ENCODE measurements around the gene IGF2R.
"Not testable (repeated sequence)": the region's sequence is repeated elsewhere in the genome, so short reads cannot be mapped to it uniquely, and the experiment has no call there.

Gene IGF2R

DNA sequence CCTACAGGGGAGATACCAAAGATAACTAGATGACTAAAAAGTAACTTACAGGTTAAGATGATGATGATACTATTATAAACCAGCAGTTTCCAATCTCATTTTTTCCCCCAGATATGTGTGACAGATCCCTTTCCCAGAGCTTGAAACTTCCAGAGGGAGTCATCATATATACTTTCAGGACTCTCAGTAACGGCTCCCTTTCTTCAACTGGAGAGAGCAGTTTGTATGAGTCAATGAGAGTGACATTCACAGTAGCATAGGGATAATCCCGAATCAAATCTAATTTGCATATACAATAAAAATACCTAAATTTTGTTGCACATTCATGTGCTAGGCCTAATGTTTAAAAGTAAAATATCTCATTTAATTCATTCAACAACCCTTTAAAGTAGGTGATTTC, 29.7 kb downstream of the IGF2R start:
- no peak for DNase-seq (ENCODE audit: low spot score)

DNA sequence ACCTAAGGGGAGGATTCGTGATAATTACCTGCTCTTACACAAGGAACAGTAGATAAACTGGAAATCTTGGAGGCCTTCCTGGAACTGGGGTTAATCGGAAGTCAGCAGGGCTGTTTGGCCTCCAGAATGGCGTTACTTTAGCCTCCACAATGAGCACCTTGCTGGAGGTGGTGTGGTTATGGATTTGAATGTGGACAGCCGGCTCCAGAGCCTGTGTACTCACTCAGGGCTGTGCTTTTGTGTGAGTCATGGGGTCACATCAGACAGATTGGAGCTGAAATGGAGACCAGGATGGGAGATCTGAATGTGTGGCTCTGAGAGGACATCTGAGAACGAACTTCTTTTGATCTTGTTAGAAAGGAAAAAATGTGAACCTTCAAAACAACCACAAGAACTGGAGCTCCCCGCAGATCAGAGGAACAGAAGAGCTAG, 30.4 kb downstream of the IGF2R start:
- no peak for DNase-seq (ENCODE audit: low spot score)

- DNase-seq (ENCODE audit: low spot score), result no peak
These were observed 31.4 kb downstream of the IGF2R start for GRCh38 chr6:160000280-160000704.

DNA sequence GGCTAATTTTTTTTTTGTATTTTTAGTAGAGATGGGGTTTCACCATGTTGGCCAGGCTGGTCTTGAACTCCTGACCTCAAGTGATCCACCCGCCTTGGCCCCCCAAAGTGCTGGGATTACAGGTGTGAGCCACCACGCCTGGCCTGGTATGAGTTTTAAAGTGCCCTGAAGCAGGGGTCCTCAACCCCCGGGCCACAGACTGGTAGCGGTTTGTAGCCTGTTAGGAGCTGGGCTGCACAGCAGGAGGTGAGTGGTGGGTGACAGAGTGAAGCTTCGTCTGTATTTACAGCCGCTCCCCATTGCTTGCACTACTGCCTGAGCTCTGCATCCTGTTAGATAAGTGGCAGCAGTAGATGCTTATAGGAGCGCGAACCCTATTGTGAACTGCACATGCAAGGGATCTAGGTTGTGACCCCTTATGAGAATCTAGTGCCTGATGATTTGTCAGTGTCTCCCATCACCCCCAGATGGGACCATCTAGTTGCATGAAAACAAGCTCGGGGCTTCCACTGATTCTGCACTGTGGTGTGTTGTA, 32.1 kb downstream of the IGF2R start:
- DNase-seq (ENCODE audit: low spot score), result not testable (repeated sequence)

DNA sequence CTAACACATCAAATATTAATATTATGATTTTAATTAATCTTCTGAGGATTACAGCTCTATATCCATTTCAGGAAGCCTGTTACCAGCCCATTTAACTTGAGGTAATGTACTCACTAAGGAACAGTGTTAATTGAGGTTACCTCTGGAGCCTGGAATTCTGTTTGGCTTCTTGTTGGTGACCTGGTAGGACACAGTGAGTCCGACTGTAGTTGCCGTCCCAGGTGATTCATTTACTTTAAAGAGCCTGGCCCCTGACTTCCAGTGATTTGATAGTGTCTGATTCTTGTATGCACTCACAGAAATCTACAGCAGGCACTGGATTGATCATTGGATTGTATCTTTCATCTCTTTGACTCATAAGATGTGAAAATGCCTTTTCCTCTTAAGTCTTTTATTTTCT, 34.0 kb downstream of the IGF2R start:
- no peak for DNase-seq (ENCODE audit: low spot score)

DNA sequence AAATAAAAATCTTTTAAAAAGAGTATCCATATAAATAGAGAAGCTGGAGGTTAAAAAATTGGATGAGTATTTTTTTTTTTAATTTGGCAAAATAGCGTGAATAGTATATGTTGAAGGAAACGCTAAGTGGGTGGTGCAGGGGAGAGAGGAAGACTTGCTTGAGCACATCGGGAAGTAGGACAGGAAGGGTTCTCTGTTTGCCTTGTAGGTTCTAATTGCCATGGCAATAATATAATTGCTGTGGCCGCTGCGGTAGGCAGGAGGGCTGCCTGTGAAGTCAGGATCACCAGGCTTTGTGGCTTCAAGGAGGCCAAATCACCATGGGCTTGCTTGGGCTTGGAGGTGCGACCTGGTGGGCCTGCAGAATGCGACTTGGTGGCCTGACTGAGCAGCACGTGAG, 35.1 kb downstream of the IGF2R start:
- DNase-seq (ENCODE audit: low spot score), result no peak

DNA sequence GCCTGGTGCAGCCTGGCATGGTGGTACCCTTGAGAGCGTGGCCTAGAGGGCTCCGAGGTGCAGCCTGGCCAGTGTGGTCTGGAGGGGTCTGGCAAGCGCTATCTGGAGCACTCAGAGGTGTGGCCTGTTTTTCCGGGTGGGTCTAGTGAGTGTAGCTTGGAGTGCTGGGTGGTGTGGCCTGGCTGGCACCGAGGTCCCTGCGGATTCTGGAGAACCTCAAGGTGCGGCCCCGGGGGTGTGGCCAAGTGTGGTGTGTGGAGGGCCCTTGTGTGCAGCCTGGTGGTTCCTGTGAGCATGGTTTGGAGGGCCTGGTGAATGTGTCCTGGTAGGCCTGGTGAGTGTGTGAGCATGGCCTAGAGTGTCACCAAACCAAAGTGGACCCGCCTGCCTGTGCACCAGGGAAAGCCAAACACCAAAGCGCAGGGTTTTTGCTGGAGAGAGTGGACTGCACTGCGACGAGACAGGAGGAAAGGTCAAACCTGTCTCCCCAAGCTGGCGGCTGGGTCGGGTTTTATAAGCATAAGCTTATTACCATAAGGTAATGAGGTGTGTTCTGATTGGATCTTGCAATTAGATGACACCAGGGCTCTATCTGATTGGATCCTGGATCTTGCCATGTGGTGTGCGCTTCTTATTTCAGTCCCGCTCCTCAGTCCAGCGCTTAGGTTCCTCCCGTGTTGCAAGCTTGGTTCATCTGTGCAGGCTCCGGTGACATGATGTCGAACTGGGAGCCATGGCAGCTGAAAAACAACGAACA, 35.7 kb downstream of the IGF2R start:
- no peak for DNase-seq (ENCODE audit: low spot score)

DNA sequence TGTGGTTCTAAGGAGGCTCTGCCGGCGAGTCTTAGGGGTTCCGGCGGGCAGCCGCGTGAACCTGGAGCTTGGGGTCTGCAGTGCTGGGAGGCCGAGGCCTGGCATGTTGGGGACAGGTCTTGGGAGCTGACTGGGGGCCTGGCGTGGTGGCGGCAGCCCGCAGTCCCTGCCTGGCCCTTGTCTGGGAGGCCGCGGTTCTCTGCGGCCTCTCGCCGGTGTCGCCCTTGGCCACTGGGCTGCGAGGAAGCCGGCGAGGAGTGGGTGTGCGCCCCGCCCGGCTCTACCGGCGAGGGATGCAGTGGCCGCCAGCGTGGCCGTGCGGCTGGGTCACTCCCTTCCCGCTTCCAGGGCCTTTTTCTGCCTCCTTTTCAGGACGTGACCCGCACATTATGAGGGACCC, 36.3 kb downstream of the IGF2R start:
- no peak for DNase-seq (ENCODE audit: low spot score)

- no peak for DNase-seq (ENCODE audit: low spot score)
These were observed 37.1 kb downstream of the IGF2R start for GRCh38 chr6:160005861-160006540.

- no peak for DNase-seq (ENCODE audit: low spot score)
These were observed 38.3 kb downstream of the IGF2R start for GRCh38 chr6:160007145-160007544.

GRCh38 chr6:160007611-160008010, 38.7 kb downstream of the IGF2R start:
- DNase-seq (ENCODE audit: low spot score), result no peak

DNA sequence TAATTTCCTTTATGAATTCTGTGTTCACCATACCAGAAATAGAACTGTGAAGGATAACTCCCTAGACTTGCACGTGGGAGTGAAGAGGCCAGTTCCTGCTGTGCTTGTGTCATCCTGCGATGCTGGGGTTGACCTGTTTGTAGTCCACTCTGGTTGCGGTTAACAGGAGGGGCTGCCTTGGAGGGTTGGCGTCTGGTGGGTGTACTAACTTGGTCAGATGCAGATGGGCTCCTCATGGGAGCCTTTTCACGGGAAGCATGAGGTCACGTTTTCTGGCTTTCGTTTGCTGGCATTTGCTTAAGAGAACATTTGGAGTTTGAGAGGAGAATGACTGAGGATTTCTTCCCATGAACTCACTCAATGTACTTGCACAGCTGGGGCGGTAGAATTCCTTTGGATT, 41.2 kb downstream of the IGF2R start:
- no peak for DNase-seq (ENCODE audit: low spot score)

GRCh38 chr6:160013987-160014868, 45.3 kb downstream of the IGF2R start:
- peak; percentile 27 for DNase-seq (ENCODE audit: low spot score)

DNA sequence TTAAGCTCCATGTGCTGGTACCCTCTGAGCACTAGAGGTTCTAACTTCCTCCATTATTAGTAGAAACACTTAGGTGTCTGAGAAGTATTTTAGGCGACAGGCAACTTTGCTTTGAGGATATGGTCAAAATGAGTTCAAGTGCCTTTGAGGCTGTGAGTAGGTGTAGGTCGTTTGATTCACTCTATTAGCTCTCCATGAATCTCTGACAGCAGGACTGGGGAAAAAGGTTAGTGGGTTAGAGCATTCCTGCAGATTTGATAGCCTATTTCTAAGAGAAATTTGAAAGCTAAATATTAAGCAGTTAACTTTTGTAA, 45.9 kb downstream of the IGF2R start:
- no peak for DNase-seq (ENCODE audit: low spot score)

- peak; percentile 25 for DNase-seq (ENCODE audit: low spot score)
These were observed 47.1 kb downstream of the IGF2R start for GRCh38 chr6:160015778-160016684.

GRCh38 chr6:160022101-160022500, 53.2 kb downstream of the IGF2R start:
- DNase-seq (ENCODE audit: low spot score), result no peak

- DNase-seq (ENCODE audit: low spot score), result no peak
These were observed 53.9 kb downstream of the IGF2R start for GRCh38 chr6:160022793-160023192.

GRCh38 chr6:160024152-160024551, 55.3 kb downstream of the IGF2R start:
- no peak for DNase-seq (ENCODE audit: low spot score)

DNA sequence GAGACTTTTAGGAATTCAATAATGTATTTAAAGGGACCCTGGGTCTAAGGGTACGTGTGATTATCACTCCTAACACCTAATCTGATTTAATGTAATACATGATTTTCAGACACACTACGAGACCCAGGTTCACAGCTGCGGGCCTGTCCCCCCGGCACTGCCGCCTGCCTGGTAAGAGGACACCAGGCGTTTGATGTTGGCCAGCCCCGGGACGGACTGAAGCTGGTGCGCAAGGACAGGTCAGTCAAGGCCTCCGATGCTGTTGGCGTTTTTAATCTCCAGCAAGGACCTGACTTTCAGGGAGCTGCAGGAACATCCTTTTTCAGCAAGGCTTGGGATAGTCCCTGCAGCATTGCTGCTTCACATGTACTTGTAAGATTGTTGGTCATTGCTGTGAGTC, 58.2 kb downstream of the IGF2R start:
- DNase-seq (ENCODE audit: low spot score), result no peak

- DNase-seq (ENCODE audit: low spot score), result no peak
These were observed 59.0 kb downstream of the IGF2R start for GRCh38 chr6:160027931-160028330.

DNA sequence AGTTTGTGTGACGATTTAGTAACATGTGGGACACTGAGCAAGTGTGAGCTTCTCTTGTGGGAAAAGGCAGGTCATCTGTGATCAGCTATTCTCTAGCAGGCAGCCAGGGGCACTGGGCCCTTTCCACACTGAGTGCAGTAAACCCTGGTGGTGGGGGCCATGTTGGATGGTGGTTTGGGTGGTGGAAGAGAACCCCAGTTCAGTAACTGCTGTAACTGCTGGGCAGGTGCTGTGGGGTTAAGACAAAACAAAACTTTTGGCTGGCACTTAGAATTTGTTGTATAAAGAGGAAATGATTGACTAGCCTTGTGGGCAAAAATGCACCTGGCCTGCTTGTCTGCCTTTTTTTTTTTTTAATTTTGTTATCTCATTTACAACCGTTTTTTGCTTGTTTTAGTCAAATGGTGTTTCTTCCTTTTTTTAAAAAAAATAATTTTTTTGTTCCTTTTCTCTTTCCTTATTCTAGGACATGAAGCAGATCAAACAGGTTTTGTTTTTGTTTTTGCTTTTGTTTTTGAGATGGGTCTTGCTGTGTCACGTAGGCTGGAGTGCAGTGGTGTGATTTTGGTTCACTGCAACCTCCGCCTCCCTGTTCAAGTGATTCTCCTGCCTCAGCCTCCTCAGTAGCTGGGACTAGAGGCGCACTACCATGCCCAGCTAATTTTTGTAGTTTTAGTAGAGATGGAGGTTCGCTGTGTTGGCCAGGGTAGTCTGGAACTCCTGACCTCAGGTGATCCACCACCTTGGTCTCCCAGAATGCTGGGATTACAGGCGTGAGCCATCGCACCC, 59.8 kb downstream of the IGF2R start:
- DNase-seq (ENCODE audit: low spot score), result peak; percentile 10
